GM21381 (cell line): Measurements from ENCODE around the gene STAT6.

Experiments
- ATAC-seq: cut with Tn5 transposase; IDR thresholded peaks from one replicate; pipeline ENCODE4 v1.9.1; 2021; ENCODE audit warnings: mild to moderate bottlenecking, moderate library complexity; ENCODE audit not compliant: unreplicated experiment

Gene STAT6

GRCh38 chr12:57103856-57104255 lies 7.3 kb downstream of the STAT6 start:
- no peak for ATAC-seq

- ATAC-seq: no peak
These were observed 9.1 kb downstream of the STAT6 start for GRCh38 chr12:57101892-57102695.

- no peak for ATAC-seq
These were observed 11.4 kb downstream of the STAT6 start for GRCh38 chr12:57099766-57100165.

- ATAC-seq: no peak
These were observed 12.0 kb downstream of the STAT6 start for GRCh38 chr12:57099047-57099714.

GRCh38 chr12:57098546-57098945 lies 12.6 kb downstream of the STAT6 start:
- no peak for ATAC-seq

- no peak for ATAC-seq
These were observed 13.7 kb downstream of the STAT6 start for GRCh38 chr12:57097554-57097835.

GRCh38 chr12:57096748-57097553 lies 14.2 kb downstream of the STAT6 start:
- no peak for ATAC-seq

GRCh38 chr12:57096099-57096572 lies 15.0 kb downstream of the STAT6 start:
- ATAC-seq: no peak

GRCh38 chr12:57095440-57095839 lies 15.7 kb downstream of the STAT6 start:
- no peak for ATAC-seq

- ATAC-seq: no peak
These were observed 16.7 kb downstream of the STAT6 start for GRCh38 chr12:57094208-57095160.

- no peak for ATAC-seq
These were observed 17.6 kb downstream of the STAT6 start for GRCh38 chr12:57093415-57094207.

- no peak for ATAC-seq
These were observed 18.2 kb downstream of the STAT6 start for GRCh38 chr12:57092876-57093414.

GRCh38 chr12:57092529-57092862 lies 18.7 kb downstream of the STAT6 start:
- no peak for ATAC-seq

- no peak for ATAC-seq
These were observed 19.3 kb downstream of the STAT6 start for GRCh38 chr12:57091638-57092528.

GRCh38 chr12:57090924-57091637 lies 20.1 kb downstream of the STAT6 start:
- ATAC-seq: no peak

- no peak for ATAC-seq
These were observed 20.7 kb downstream of the STAT6 start for GRCh38 chr12:57090490-57090889.

GRCh38 chr12:57089271-57090245 lies 21.6 kb downstream of the STAT6 start:
- no peak for ATAC-seq
